ENCODE data around the gene SMYD3.

The SMYD3 gene

GRCh38 chr1:246160374-246160773 is 346.7 kb downstream of the SMYD3 start:
- H3K36me3 ChIP-seq (ENCODE audit: control insufficient read depth, insufficient read depth, low read length), result no peaks in the 10 kb centered on the region
- H3K4me3 ChIP-seq (ENCODE audit: extremely low read depth, insufficient read depth, low read length, poor library complexity, severe bottlenecking), result no peak overlapping the region
- H3K9me3 ChIP-seq (ENCODE audit: control insufficient read depth, low read length), result no peaks in the 10 kb centered on the region
- no peak overlapping the region for H3K27ac ChIP-seq (ENCODE audit: low read depth, low read length, severe bottlenecking)
- 83 to 86% methylated on average over 2 to 3 of the region's 4 CpGs for WGBS, 2 experiments (ENCODE audit: insufficient coverage in 2 of 2)
- H3K4me1 ChIP-seq (ENCODE audit: control insufficient read depth, insufficient read depth, low read length, poor library complexity, severe bottlenecking), result peaks cover 7% of the 10 kb centered on the region

DNA sequence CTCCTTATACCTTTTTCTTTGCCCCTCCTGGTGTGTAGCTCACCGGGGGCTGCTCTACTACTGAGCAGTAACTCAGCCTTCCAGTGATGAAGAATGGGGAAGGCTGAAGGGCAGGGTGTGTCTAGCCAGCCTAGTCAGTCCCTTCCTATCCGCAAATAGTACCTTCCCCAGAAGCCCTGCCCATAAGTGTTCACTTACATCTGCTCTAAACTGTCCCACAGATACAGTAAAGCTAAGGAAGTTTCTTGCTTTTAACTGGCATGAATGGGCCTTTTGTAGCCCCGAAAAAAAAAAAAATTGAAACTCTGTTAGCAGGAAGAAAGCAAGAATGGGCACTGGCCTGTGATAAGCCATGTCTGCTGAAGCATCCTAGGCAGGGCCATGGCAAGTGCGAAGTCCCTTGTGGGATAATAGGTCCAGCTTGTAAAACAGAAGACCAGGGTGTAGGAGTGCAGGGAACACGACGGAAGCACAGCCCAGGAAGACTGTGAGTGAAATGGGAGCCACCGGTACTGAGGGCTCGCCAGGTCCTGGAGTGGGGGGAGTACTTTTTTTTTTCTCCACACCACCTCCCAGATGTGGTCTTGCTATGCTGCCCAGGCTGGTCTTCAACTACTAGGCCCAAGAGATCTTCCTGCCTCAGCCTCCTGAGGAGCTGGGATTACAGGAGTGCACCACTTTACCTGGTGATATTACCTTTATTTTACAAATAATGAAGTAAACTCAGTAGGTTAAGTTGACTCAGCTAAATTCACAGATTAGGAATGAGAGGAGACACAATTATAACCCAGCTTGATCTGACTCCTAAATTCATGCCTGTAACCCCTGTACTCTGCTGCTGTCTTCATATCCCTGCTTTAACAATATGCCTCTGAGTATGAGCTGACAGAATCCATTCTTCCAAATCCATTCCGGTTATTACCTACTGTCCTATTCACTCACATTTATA is 347.5 kb downstream of the SMYD3 start:
- Histone ChIP-seq H3K4me3 (ENCODE audit: extremely low read depth, insufficient read depth, low read length, poor library complexity, severe bottlenecking) (no peak overlapping the region), H3K9me3 (ENCODE audit: control insufficient read depth, low read length) (no peaks in the 10 kb centered on the region), H3K4me1 (ENCODE audit: control insufficient read depth, insufficient read depth, low read length, poor library complexity, severe bottlenecking) (peaks cover 7% of the 10 kb centered on the region), H3K27ac (ENCODE audit: low read depth, low read length, severe bottlenecking) (no peak overlapping the region), H3K36me3 (ENCODE audit: control insufficient read depth, insufficient read depth, low read length) (no peaks in the 10 kb centered on the region)
- 90 to 97% methylated on average over 4 to 5 of the region's 9 CpGs for WGBS, 2 experiments (ENCODE audit: insufficient coverage in 2 of 2)

DNA sequence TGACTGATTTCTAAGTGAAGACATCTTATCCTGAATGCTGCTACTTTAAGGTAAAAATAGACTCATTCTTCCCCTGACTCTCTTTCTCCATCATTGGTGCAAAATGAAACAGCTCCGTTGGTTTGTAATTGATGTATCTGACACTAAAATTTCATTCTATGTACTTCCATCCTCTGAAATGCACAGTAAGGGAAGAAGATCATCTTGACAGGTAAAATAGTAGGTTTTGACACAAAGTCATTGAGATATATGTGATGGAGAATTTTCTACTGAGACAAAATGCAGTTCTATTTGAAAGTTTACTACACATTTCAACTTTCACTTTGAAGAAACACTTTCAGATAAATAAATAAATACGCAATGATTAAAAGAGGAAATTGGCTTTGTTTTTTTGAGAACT is 348.9 kb downstream of the SMYD3 start:
- Histone ChIP-seq H3K4me3 (ENCODE audit: extremely low read depth, insufficient read depth, low read length, poor library complexity, severe bottlenecking) (no peak overlapping the region), H3K27ac (ENCODE audit: low read depth, low read length, severe bottlenecking) (no peak overlapping the region), H3K4me1 (ENCODE audit: control insufficient read depth, insufficient read depth, low read length, poor library complexity, severe bottlenecking) (peaks cover 15% of the 10 kb centered on the region), H3K36me3 (ENCODE audit: control insufficient read depth, insufficient read depth, low read length) (no peaks in the 10 kb centered on the region), H3K9me3 (ENCODE audit: control insufficient read depth, low read length) (no peaks in the 10 kb centered on the region)
- 80% methylated on average over 1 of the region's 2 CpGs; no CpG with 5 or more reads in 1 of the 2 experiments for WGBS, 2 experiments (ENCODE audit: insufficient coverage in 2 of 2)

DNA sequence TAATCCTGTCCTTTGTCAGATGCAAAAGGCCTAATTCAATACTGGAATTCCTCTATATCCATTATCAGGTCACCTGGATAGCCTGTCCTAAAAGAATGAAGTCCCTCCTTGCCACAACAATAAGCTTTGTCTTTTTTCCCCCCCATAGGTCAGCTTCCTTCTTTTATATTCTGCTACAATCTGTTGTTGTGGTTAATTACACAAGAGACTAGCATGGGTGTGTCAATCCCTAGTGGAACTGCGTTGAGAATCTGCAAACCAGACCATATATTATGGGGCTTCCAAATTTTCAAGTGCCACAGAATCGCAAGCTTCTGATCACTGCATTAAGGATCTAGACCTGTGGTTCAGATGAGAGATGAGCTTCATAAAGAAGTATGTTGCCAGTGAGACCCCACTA is 349.6 kb downstream of the SMYD3 start:
- peaks cover 17% of the 10 kb centered on the region for H3K4me1 ChIP-seq (ENCODE audit: control insufficient read depth, insufficient read depth, low read length, poor library complexity, severe bottlenecking)
- H3K9me3 ChIP-seq (ENCODE audit: control insufficient read depth, low read length), result no peaks in the 10 kb centered on the region
- 92 to 100% methylated on average over 1 to 2 of the region's 2 CpGs for WGBS, 2 experiments (ENCODE audit: insufficient coverage in 2 of 2)
- no peak overlapping the region for H3K27ac ChIP-seq (ENCODE audit: low read depth, low read length, severe bottlenecking)
- H3K36me3 ChIP-seq (ENCODE audit: control insufficient read depth, insufficient read depth, low read length), result no peaks in the 10 kb centered on the region
- no peak overlapping the region for H3K4me3 ChIP-seq (ENCODE audit: extremely low read depth, insufficient read depth, low read length, poor library complexity, severe bottlenecking)

DNA sequence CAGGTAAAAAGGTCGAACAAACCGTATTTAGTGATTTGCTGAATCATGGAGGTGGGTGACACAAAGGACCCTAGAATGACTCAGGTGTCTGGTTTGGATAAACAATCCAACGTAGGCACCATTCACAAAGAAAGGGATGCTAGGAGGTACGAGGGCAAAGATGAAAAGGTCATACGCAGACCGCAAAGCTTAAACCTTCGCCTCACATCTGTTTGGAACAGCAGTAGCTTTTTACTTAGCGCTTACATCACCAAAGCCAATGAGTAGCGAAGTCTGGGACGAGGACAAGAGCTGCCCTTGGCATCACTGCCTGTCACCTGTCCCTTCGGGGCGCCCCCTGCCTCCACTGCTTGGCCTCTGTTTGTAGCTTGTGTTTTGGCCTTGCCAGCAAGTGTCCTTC is 350.2 kb downstream of the SMYD3 start:
- WGBS, 2 experiments (ENCODE audit: insufficient coverage in 2 of 2), result 83 to 93% methylated on average over 10 of the region's 12 CpGs

DNA sequence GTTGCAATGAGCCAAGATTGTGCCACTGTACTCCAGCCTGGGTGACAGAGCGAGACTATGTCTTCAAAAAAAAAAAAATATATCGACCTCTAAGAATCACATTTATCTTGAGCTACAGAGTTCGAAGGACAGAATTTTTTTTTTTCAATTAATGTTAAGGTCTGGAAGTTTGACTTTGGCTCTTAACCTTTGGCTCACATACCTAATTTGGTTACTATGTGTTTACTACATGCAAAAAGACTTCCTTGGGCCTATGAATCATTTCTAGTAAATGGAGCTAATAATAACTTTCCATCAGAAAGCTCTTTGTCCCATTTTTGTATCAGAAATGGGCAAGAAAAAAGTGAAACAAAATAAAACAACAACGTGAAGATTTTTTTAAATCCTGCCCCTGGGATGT is 351.2 kb downstream of the SMYD3 start:
- Histone ChIP-seq H3K4me1 (ENCODE audit: control insufficient read depth, insufficient read depth, low read length, poor library complexity, severe bottlenecking) (peaks cover 33% of the 10 kb centered on the region), H3K27ac (ENCODE audit: low read depth, low read length, severe bottlenecking) (no peak overlapping the region), H3K36me3 (ENCODE audit: control insufficient read depth, insufficient read depth, low read length) (no peaks in the 10 kb centered on the region), H3K9me3 (ENCODE audit: control insufficient read depth, low read length) (no peaks in the 10 kb centered on the region), H3K4me3 (ENCODE audit: extremely low read depth, insufficient read depth, low read length, poor library complexity, severe bottlenecking) (no peak overlapping the region)
- WGBS, 2 experiments (ENCODE audit: insufficient coverage in 2 of 2), result 100% methylated on average over 1 of the region's 4 CpGs; no CpG with 5 or more reads in 1 of the 2 experiments

More for the DNA sequence above, 350.2 kb downstream of the SMYD3 start:
- peaks cover 24% of the 10 kb centered on the region for H3K4me1 ChIP-seq (ENCODE audit: control insufficient read depth, insufficient read depth, low read length, poor library complexity, severe bottlenecking)
- no peak overlapping the region for H3K4me3 ChIP-seq (ENCODE audit: extremely low read depth, insufficient read depth, low read length, poor library complexity, severe bottlenecking)
- H3K9me3 ChIP-seq (ENCODE audit: control insufficient read depth, low read length), result no peaks in the 10 kb centered on the region
- H3K27ac ChIP-seq (ENCODE audit: low read depth, low read length, severe bottlenecking), result no peak overlapping the region
- H3K36me3 ChIP-seq (ENCODE audit: control insufficient read depth, insufficient read depth, low read length), result no peaks in the 10 kb centered on the region

DNA sequence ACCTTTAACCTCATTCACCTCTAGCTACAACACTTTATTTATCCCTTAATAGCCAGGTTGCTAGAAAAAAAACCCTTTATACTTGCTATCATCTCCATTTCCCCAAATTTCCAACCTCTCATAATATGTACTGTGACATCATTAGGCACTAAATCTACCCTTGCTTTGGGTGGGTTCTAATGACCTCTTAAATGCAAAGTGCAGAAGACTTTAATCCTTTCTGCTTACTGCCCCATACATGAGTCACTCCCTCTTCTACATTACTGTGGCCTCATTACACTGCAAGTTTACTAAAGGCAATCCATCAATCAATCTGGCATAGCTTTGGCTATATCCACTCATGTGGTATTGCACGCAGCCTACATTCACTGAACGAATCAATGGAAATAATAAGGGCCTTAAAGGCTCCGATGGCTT is 353.3 kb downstream of the SMYD3 start:
- peaks cover 33% of the 10 kb centered on the region for H3K4me1 ChIP-seq (ENCODE audit: control insufficient read depth, insufficient read depth, low read length, poor library complexity, severe bottlenecking)
- no peaks in the 10 kb centered on the region for H3K36me3 ChIP-seq (ENCODE audit: control insufficient read depth, insufficient read depth, low read length)
- 94 to 95% methylated on average over 3 of the region's 3 CpGs for WGBS, 2 experiments (ENCODE audit: insufficient coverage in 2 of 2)
- H3K9me3 ChIP-seq (ENCODE audit: control insufficient read depth, low read length), result no peaks in the 10 kb centered on the region
- H3K4me3 ChIP-seq (ENCODE audit: extremely low read depth, insufficient read depth, low read length, poor library complexity, severe bottlenecking), result no peak overlapping the region
- peak overlapping the region; percentile 62 for H3K27ac ChIP-seq (ENCODE audit: low read depth, low read length, severe bottlenecking)

DNA sequence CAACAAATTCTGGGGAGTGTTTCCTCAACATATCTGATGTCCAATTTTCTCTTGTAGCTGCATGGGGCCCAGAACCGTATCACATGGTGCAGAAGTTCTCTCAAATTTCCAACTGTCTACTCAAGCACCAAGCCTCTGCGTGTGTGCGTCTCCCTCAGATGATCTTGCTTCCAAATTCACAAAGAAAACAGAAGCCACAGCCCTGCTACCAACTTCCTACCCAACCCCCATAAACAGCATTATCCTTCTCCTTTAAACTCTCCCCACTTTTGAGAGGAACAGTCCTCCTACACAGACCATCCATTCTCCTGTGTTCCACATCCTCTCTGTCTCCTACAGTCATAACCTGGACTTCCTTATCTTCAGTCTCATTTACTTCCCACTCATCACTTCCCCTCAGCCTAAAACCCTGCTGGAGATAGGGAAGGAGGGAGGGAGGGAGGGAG is 354.1 kb downstream of the SMYD3 start:
- Histone ChIP-seq H3K36me3 (ENCODE audit: control insufficient read depth, insufficient read depth, low read length) (no peaks in the 10 kb centered on the region), H3K27ac (ENCODE audit: low read depth, low read length, severe bottlenecking) (peak overlapping the region; percentile 20), H3K4me1 (ENCODE audit: control insufficient read depth, insufficient read depth, low read length, poor library complexity, severe bottlenecking) (peaks cover 33% of the 10 kb centered on the region), H3K9me3 (ENCODE audit: control insufficient read depth, low read length) (peaks cover 4% of the 10 kb centered on the region), H3K4me3 (ENCODE audit: extremely low read depth, insufficient read depth, low read length, poor library complexity, severe bottlenecking) (no peak overlapping the region)
- WGBS, 2 experiments (ENCODE audit: insufficient coverage in 2 of 2), result 93 to 96% methylated on average over 3 of the region's 3 CpGs

- peaks cover 2% of the 10 kb centered on the region for H3K36me3 ChIP-seq (ENCODE audit: control insufficient read depth, insufficient read depth, low read length)
- H3K4me3 ChIP-seq (ENCODE audit: extremely low read depth, insufficient read depth, low read length, poor library complexity, severe bottlenecking), result no peak overlapping the region
- peaks cover 7% of the 10 kb centered on the region for H3K9me3 ChIP-seq (ENCODE audit: control insufficient read depth, low read length)
- H3K4me1 ChIP-seq (ENCODE audit: control insufficient read depth, insufficient read depth, low read length, poor library complexity, severe bottlenecking), result peaks cover 33% of the 10 kb centered on the region
- WGBS, 2 experiments (ENCODE audit: insufficient coverage in 2 of 2), result 65 to 85% methylated on average over 4 to 6 of the region's 6 CpGs
- H3K27ac ChIP-seq (ENCODE audit: low read depth, low read length, severe bottlenecking), result peak overlapping the region; percentile 71
Measured at GRCh38 chr1:246151796-246152434, 355.2 kb downstream of the SMYD3 start.

- H3K4me3 ChIP-seq (ENCODE audit: extremely low read depth, insufficient read depth, low read length, poor library complexity, severe bottlenecking), result no peak overlapping the region
- no peak overlapping the region for H3K27ac ChIP-seq (ENCODE audit: low read depth, low read length, severe bottlenecking)
- peaks cover 7% of the 10 kb centered on the region for H3K9me3 ChIP-seq (ENCODE audit: control insufficient read depth, low read length)
- H3K4me1 ChIP-seq (ENCODE audit: control insufficient read depth, insufficient read depth, low read length, poor library complexity, severe bottlenecking), result peaks cover 25% of the 10 kb centered on the region
- peaks cover 3% of the 10 kb centered on the region for H3K36me3 ChIP-seq (ENCODE audit: control insufficient read depth, insufficient read depth, low read length)
- 90 to 100% methylated on average over 1 of the region's 2 CpGs for WGBS, 2 experiments (ENCODE audit: insufficient coverage in 2 of 2)
Measured at GRCh38 chr1:246149543-246149942, 357.5 kb downstream of the SMYD3 start.

All from mesodermal cell (in vitro differentiated cells).